ENCODE measurements around the gene HOXA4.

The HOXA4 gene

GRCh38 chr7:27172315-27172774 is 41.8 kb upstream of the HOXA4 start:
- Histone ChIP-seq H3K4me2 (ENCODE audit: low read depth, low read length, poor library complexity, severe bottlenecking) (peak overlapping the region; percentile 98), H4K20me1 (ENCODE audit: insufficient read depth, low read length, poor library complexity, severe bottlenecking) (peaks cover 67% of the 10 kb centered on the region), H3K9ac (ENCODE audit: low read depth, low read length, poor library complexity, severe bottlenecking) (peak overlapping the region; percentile 99), H3K36me3 (ENCODE audit: insufficient read depth, low read length) (peaks cover 41% of the 10 kb centered on the region), H3K79me2 (ENCODE audit: insufficient read depth, low read length) (peaks cover 100% of the 10 kb centered on the region), H3K27me3 (ENCODE audit: insufficient read depth, low read length, poor library complexity, severe bottlenecking) (peaks cover 49% of the 10 kb centered on the region), H2AFZ (ENCODE audit: low read length) (no peak overlapping the region), H3K4me3 (ENCODE audit: low read length, poor library complexity, severe bottlenecking) (peak overlapping the region; percentile 94), H3K9me2 (replicated peaks; ENCODE audit: low read depth, low read length) (no peaks in the 10 kb centered on the region), H3K4me1 (ENCODE audit: insufficient read depth, low read length, poor library complexity, severe bottlenecking) (peaks cover 23% of the 10 kb centered on the region), H3K9me3 (ENCODE audit: insufficient read depth, low read depth, low read length) (no peaks in the 10 kb centered on the region), H3F3A (ENCODE audit: low read depth) (0 out of 2 replicates have a peak, but pooled peaks cover 6% of the 10 kb centered on the region)
- TF ChIP-seq CTCF (conservative IDR thresholded peaks at IDR 0.05; ENCODE audit: low read length) = no peak
- no peak for TF ChIP-seq EZH2phosphoT487 (IDR thresholded peaks at IDR 0.05; ENCODE audit: borderline replicate concordance)

- Histone ChIP-seq H3F3A (ENCODE audit: low read depth) (0 out of 2 replicates have a peak, but pooled peaks cover 6% of the 10 kb centered on the region), H4K20me1 (ENCODE audit: insufficient read depth, low read length, poor library complexity, severe bottlenecking) (peaks cover 63% of the 10 kb centered on the region), H3K9me2 (replicated peaks; ENCODE audit: low read depth, low read length) (no peaks in the 10 kb centered on the region), H3K4me1 (ENCODE audit: insufficient read depth, low read length, poor library complexity, severe bottlenecking) (peaks cover 23% of the 10 kb centered on the region), H3K9ac (ENCODE audit: low read depth, low read length, poor library complexity, severe bottlenecking) (peak overlapping the region; percentile 99), H3K4me3 (ENCODE audit: low read length, poor library complexity, severe bottlenecking) (peak overlapping the region; percentile 94), H3K36me3 (ENCODE audit: insufficient read depth, low read length) (peaks cover 42% of the 10 kb centered on the region), H3K4me2 (ENCODE audit: low read depth, low read length, poor library complexity, severe bottlenecking) (peak overlapping the region; percentile 98), H3K27me3 (ENCODE audit: insufficient read depth, low read length, poor library complexity, severe bottlenecking) (peaks cover 49% of the 10 kb centered on the region), H3K79me2 (ENCODE audit: insufficient read depth, low read length) (peaks cover 100% of the 10 kb centered on the region), H3K9me3 (ENCODE audit: insufficient read depth, low read depth, low read length) (no peaks in the 10 kb centered on the region), H2AFZ (ENCODE audit: low read length) (no peak overlapping the region)
- TF ChIP-seq EZH2phosphoT487 (IDR thresholded peaks at IDR 0.05; ENCODE audit: borderline replicate concordance) (no peak), CTCF (conservative IDR thresholded peaks at IDR 0.05; ENCODE audit: low read length) (0 out of 2 replicates have a peak, but pooled peaks have one; percentile 10)
Measured at GRCh38 chr7:27171637-27172314, 41.2 kb upstream of the HOXA4 start.

GRCh38 chr7:27171325-27171636 is 40.7 kb upstream of the HOXA4 start:
- H3K4me3 ChIP-seq (ENCODE audit: low read length, poor library complexity, severe bottlenecking) = peak overlapping the region; percentile 94
- TF ChIP-seq EZH2phosphoT487 (IDR thresholded peaks at IDR 0.05; ENCODE audit: borderline replicate concordance) (no peak), CTCF (conservative IDR thresholded peaks at IDR 0.05; ENCODE audit: low read length) (no peak)
- H3K9me2 ChIP-seq (replicated peaks; ENCODE audit: low read depth, low read length) = no peaks in the 10 kb centered on the region
- H4K20me1 ChIP-seq (ENCODE audit: insufficient read depth, low read length, poor library complexity, severe bottlenecking) = peaks cover 63% of the 10 kb centered on the region
- H2AFZ ChIP-seq (ENCODE audit: low read length) = no peak overlapping the region
- no peaks in the 10 kb centered on the region for H3K9me3 ChIP-seq (ENCODE audit: insufficient read depth, low read depth, low read length)
- peaks cover 42% of the 10 kb centered on the region for H3K36me3 ChIP-seq (ENCODE audit: insufficient read depth, low read length)
- peak overlapping the region; percentile 98 for H3K4me2 ChIP-seq (ENCODE audit: low read depth, low read length, poor library complexity, severe bottlenecking)
- H3K27me3 ChIP-seq (ENCODE audit: insufficient read depth, low read length, poor library complexity, severe bottlenecking) = peaks cover 54% of the 10 kb centered on the region
- peaks cover 18% of the 10 kb centered on the region for H3K4me1 ChIP-seq (ENCODE audit: insufficient read depth, low read length, poor library complexity, severe bottlenecking)
- H3K79me2 ChIP-seq (ENCODE audit: insufficient read depth, low read length) = peaks cover 100% of the 10 kb centered on the region
- H3F3A ChIP-seq (ENCODE audit: low read depth) = peaks cover 6% of the 10 kb centered on the region; the same call in 1 of the 2 replicates
- peak overlapping the region; percentile 99 for H3K9ac ChIP-seq (ENCODE audit: low read depth, low read length, poor library complexity, severe bottlenecking)

All from Loucy (cell line).